Lung (tissue), 12 donors: ENCODE results near the gene BRMS1L. TPM values are rescaled to one million over a fixed set of nuclear protein-coding genes. Genes with fewer than 3 reads are reported as not detected.

Experiments used
- ATAC-seq: fragments of 200-7000 bp; cut with Tn5 transposase; one replicate; pipeline ENCODE4 v1.9.1; 2020; ENCODE audit warnings: moderate number of reproducible peaks; ENCODE audit not compliant: insufficient read depth, low FRiP score
- DNase-seq, 3 donors: peaks; one replicate each; pipeline ENCODE4 v3.0.0-alpha.2; 2013 to 2017
- H3K27ac ChIP-seq, 2 donors: one replicate each; pipeline ENCODE4 v1.5.1; 2013; ENCODE audit warnings: mild to moderate bottlenecking in 2 of 2, moderate library complexity in 2 of 2, control low read depth in 1 of 2, inconsistent platforms in 1 of 2, low read depth in 1 of 2, low read length in 1 of 2
- H3K27me3 ChIP-seq, 3 donors: one replicate each; pipeline ENCODE4 v1.5.1; 2013; ENCODE audit warnings: low read length in 2 of 3; ENCODE audit not compliant: control insufficient read depth in 3 of 3, insufficient read depth in 3 of 3
- H3K36me3 ChIP-seq, 4 donors: one replicate each; pipeline ENCODE4 v1.5.1; 2013; ENCODE audit warnings: low read length in 4 of 4, mild to moderate bottlenecking in 1 of 4, moderate library complexity in 1 of 4; ENCODE audit not compliant: control insufficient read depth in 4 of 4, insufficient read depth in 4 of 4
- H3K4me1 ChIP-seq, 5 donors: one replicate each; pipeline ENCODE4 v1.5.1; 2013; ENCODE audit warnings: low read length in 5 of 5, mild to moderate bottlenecking in 2 of 5, moderate library complexity in 1 of 5; ENCODE audit not compliant: control insufficient read depth in 5 of 5, insufficient read depth in 5 of 5
- H3K4me3 ChIP-seq: one replicate; pipeline ENCODE4 v1.5.1; 2013; ENCODE audit warnings: mild to moderate bottlenecking, control low read depth, moderate library complexity
- H3K9ac ChIP-seq, 2 donors: one replicate each; pipeline ENCODE4 v1.5.1; 2013; ENCODE audit warnings: low read length in 2 of 2, control low read depth in 1 of 2; ENCODE audit not compliant: insufficient read depth in 1 of 2
- H3K9me3 ChIP-seq, 4 donors: one replicate each; pipeline ENCODE4 v1.5.1; 2013; ENCODE audit warnings: low read length in 3 of 4, mild to moderate bottlenecking in 1 of 4, moderate library complexity in 1 of 4; ENCODE audit not compliant: control insufficient read depth in 4 of 4, insufficient read depth in 3 of 4
- WGBS, 2 donors: extraction: QIAGEN DNeasy Blood & Tissue Kit; methylation state at CpG; one replicate each; pipeline ENCODE4 v1.1.7; 2013; 5-methylcytosine and 5-hydroxymethylcytosine counted together
- polyA plus RNA-seq, 2 donors: library from polyadenylated mRNA; stranded (reverse); fragments of 200-250 nt; gene quantifications; one replicate each; pipeline ENCODE4 v1.2.1, GENCODE V29; 2013
- total RNA-seq, 2 donors: library from RNA; depleted of rRNA in 1 of 2; stranded (reverse); fragments of >200 nt in 1 of 2; gene quantifications; one replicate each; pipeline ENCODE4 v1.2.1, GENCODE V29; 2014 to 2021
- TF ChIP-seq, protein P1 (sequence below): IDR thresholded peaks from 2 replicates; pipeline ENCODE4 v1.5.1; 2012; ENCODE audit warnings: mild to moderate bottlenecking; ENCODE audit errors: control extremely low read depth, extremely low read depth
- donor health status: control.
- donor health status: control.
- donor health status: Bipolar disorder and iron deficiency.
- donor health status: healthy.
- donor health status: DM: yes; HTN: yes; CAD: no.

Gene BRMS1L
- total and polyA plus RNA-seq, 4 donors: 5.0 to 17.4 (median 6.3) TPM

DNA sequence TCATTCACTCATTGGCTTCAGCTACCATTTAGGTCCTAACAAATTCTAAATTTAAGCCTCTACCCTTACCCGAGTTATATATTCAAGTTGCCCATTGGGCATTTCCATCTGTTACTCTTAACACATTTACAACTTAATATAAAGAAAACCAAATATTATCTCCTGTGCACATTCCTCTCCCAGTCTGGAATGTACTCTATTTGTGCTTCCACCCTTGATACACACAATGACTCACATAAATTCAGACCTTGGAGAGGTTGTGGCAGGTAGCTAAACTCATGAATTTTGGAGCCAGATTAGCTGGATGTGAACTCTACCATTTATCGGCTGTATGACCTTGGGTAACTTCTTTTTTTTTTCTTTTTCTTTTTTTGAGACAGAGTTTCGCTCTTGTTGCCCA, 51.1 kb downstream of the BRMS1L start:
- 83 to 91% methylated on average over 3 of the region's 3 CpGs for WGBS, 2 donors
- Histone ChIP-seq H3K4me3 (no peak overlapping the region), H3K27ac (no peak overlapping the region), H3K9ac (no peak overlapping the region), H3K27me3 (no peaks in the 10 kb centered on the region), H3K9me3 (no peaks in the 10 kb centered on the region), H3K4me1 (peaks cover 0 to 5% (median 1%) of the 10 kb centered on the region in 5 donors), H3K36me3 (peaks cover 0 to 4% (median 0%) of the 10 kb centered on the region in 4 donors)
- TF ChIP-seq, protein P1, sequence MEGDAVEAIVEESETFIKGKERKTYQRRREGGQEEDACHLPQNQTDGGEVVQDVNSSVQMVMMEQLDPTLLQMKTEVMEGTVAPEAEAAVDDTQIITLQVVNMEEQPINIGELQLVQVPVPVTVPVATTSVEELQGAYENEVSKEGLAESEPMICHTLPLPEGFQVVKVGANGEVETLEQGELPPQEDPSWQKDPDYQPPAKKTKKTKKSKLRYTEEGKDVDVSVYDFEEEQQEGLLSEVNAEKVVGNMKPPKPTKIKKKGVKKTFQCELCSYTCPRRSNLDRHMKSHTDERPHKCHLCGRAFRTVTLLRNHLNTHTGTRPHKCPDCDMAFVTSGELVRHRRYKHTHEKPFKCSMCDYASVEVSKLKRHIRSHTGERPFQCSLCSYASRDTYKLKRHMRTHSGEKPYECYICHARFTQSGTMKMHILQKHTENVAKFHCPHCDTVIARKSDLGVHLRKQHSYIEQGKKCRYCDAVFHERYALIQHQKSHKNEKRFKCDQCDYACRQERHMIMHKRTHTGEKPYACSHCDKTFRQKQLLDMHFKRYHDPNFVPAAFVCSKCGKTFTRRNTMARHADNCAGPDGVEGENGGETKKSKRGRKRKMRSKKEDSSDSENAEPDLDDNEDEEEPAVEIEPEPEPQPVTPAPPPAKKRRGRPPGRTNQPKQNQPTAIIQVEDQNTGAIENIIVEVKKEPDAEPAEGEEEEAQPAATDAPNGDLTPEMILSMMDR: no peak
- DNase-seq (no peak), ATAC-seq (peak; percentile 49)

DNA sequence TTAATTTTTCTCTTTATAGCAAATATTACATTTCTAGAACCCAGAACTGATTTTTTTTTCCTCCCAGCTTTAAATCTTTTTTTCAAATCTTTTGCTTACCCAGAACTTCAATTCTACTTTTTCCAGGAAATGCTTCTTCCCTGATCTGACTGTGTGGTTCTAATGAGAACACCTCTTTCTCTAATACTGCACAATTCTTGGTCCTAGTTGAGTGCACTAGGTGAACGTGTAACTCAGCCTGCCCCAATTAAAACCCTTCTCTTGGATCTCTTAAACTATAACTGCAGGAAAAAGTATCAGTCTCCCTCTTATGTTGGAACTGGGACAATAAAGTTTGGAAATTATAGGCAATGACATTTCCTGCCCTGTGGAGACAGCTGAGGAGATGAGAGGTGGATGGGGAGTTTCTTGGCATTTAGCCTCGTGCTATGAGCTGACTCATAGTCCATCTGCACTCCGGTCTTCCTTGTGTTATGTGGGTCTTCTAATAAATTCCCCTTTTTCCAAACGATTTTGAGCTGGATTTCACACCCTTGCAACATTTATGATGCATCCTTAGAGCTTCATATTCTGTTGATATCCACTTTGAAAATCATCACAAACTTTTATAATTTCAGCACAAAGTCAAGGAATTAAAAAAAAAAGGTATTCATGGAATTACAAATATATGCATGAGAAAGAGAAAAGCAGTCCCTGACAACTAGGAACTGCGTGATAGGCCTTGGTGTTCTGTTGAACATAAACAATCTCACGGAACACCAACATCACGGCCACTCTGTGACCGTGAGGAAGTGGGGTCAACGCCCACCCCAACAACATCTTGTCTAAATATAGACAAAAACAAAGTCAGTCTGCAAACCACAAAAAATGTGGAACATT, 52.4 kb downstream of the BRMS1L start:
- peaks cover 0 to 5% (median 1%) of the 10 kb centered on the region in 5 donors for H3K4me1 ChIP-seq
- H3K27me3 ChIP-seq: no peaks in the 10 kb centered on the region
- H3K9me3 ChIP-seq: no peaks in the 10 kb centered on the region
- DNase-seq: peak; percentile 36 to 78 (median 56)
- H3K9ac ChIP-seq: no peak overlapping the region
- TF ChIP-seq, protein P1: no peak
- 13 to 21% methylated on average over 9 of the region's 9 CpGs for WGBS, 2 donors
- no peak overlapping the region for H3K27ac ChIP-seq
- peak; percentile 73 for ATAC-seq
- H3K36me3 ChIP-seq: peaks cover 0 to 4% (median 0%) of the 10 kb centered on the region in 4 donors
- H3K4me3 ChIP-seq: no peak overlapping the region

GRCh38 chr14:35879151-35879648, 53.1 kb downstream of the BRMS1L start:
- no peak overlapping the region for H3K4me3 ChIP-seq

More at GRCh38 chr14:35879151-35879648, 53.1 kb downstream of the BRMS1L start:
- no peak overlapping the region for H3K27ac ChIP-seq
- peak in 1 of 3 donors; percentile 7 for DNase-seq
- H3K9me3 ChIP-seq: no peaks in the 10 kb centered on the region
- no peak for ATAC-seq
- 16 to 30% methylated on average over 2 of the region's 2 CpGs for WGBS, 2 donors
- TF ChIP-seq, protein P1: no peak
- H3K9ac ChIP-seq: no peak overlapping the region
- peaks cover 0 to 4% (median 0%) of the 10 kb centered on the region in 4 donors for H3K36me3 ChIP-seq
- no peaks in the 10 kb centered on the region for H3K27me3 ChIP-seq
- H3K4me1 ChIP-seq: peaks cover 0 to 5% (median 1%) of the 10 kb centered on the region in 5 donors
